Gastroesophageal sphincter (tissue), 4 donors: Measurements from ENCODE around the gene TRNP1. TPM values are rescaled to one million over a fixed set of nuclear protein-coding genes. Genes with fewer than 3 reads are reported as not detected.

Experiments used
- ATAC-seq: fragments of 150-250 bp; one replicate; pipeline ENCODE4 v1.9.1; 2016; ENCODE audit warnings: mild to moderate bottlenecking, moderate library complexity
- H3K27ac ChIP-seq, 4 donors: fragments of 200-600 bp; sonication (generic) in 3 of 4; 1 replicate in 3 of 4; 2 replicates in 1 of 4; pipeline ENCODE4 v1.5.1; 2016 to 2019
- H3K27me3 ChIP-seq: fragments of 200-600 bp; sonication (generic); one replicate; pipeline ENCODE4 v1.5.1; 2019
- H3K36me3 ChIP-seq, 2 donors: fragments of 200-600 bp; sonication (generic); one replicate each; pipeline ENCODE4 v1.5.1; 2019; ENCODE audit warnings: control low read depth in 1 of 2
- H3K4me1 ChIP-seq, 3 donors: fragments of 200-600 bp; sonication (generic); 1 replicate in 2 of 3; 2 replicates in 1 of 3; pipeline ENCODE4 v1.5.1; 2016 to 2019; ENCODE audit warnings: control low read depth in 2 of 3
- H3K4me3 ChIP-seq, 2 donors: fragments of 200-600 bp; sonication (generic); one replicate each; pipeline ENCODE4 v1.5.1; 2019; ENCODE audit warnings: mild to moderate bottlenecking in 1 of 2, moderate library complexity in 1 of 2
- H3K9me3 ChIP-seq, 3 donors: fragments of 200-600 bp; sonication (generic); one replicate each; pipeline ENCODE4 v1.5.1; 2017 to 2019; ENCODE audit warnings: control low read depth in 2 of 3
- EP300 ChIP-seq: sonication (generic); formaldehyde crosslinking; IDR thresholded peaks from one replicate; pipeline ENCODE4 v1.6.1; 2017; ENCODE audit warnings: antibody characterized with exemption, mild to moderate bottlenecking
- POLR2A ChIP-seq, 2 donors: fragments of 450-650 bp; IDR thresholded peaks; one replicate each; pipeline ENCODE4 v1.6.1; 2017; ENCODE audit warnings: antibody characterized with exemption in 2 of 2, mild to moderate bottlenecking in 2 of 2, moderate library complexity in 1 of 2
- POLR2AphosphoS5 ChIP-seq: sonication (generic); formaldehyde crosslinking; IDR thresholded peaks from one replicate; pipeline ENCODE4 v1.6.1; 2017; ENCODE audit warnings: antibody characterized with exemption
- WGBS, 2 donors: methylation state at CpG; one replicate each; pipeline ENCODE4 v1.1.5; 2018; ENCODE audit warnings: low coverage in 1 of 2; 5-methylcytosine and 5-hydroxymethylcytosine counted together
- total RNA-seq, 4 donors: library from RNA; depleted of rRNA; stranded (reverse); fragments of >200 nt; gene quantifications; one replicate each; pipeline ENCODE4 v1.1.0, GENCODE V29; 2016
- TF ChIP-seq, protein P1 (sequence below), 4 experiments: fragments of 200-600 bp in 2 of 4; fragments of 450-650 bp in 2 of 4; sonication (generic) in 1 of 4; IDR thresholded peaks; one replicate each; pipeline ENCODE4 v1.5.1; 2017 to 2019; ENCODE audit warnings: antibody characterized with exemption in 4 of 4, mild to moderate bottlenecking in 2 of 4, moderate library complexity in 2 of 4

TRNP1 gene
- total RNA-seq, 4 donors from 2014 or later = 15.9 to 48.4 (median 38.8) TPM

DNA sequence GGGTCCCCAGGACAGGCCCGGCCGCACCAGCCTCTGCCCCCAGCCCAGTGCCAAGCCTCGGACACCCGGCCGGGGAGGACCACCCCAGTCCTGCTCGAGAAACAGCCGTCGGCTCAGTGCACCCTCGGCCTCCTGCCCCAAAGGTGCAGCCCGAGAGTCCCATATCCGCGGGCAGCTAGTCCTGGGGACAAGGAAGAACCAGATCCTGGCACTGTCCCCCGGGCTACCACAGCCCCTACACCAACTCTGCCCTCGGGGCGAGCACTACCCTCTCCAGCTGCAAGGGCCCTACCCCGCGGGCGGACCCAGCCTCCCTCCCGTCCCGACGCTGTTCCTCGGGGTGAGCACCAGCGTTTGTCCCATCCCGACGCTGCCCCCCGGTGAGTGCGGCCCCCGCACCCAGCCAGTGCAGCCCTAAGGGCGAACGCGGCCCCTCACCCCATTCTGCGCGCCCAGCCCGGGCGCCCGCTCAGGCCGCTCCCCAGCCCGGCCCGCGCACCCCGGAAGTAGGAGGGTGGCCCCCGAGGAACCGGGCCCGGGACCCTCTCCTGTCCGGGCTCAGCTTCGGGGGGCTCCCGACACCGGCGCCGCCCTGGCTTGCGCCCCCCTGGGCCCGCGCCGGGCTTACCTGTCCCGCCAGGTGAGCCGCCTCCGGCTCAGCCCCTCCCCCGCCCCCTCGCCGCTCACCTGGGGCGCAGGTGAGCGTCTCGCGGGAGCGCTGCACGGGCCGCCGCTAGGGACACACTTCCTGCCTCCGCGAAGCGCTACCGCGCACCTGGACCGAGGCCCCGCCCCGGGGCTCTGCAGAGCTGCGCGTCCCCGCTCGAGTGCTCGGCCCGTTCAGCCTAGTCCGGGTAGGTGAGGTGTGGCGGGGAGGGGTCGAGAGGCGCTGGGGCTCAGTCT, 33.5 kb upstream of the TRNP1 start, which contains the start of gene KDF1:
Gene KDF1, minus strand, starts transcription at position 747 of the 903 bp plus-strand sequence. CDS start 8,088 bp downstream, outside the sequence.
- WGBS, 2 donors = 0% methylated on average over 2 of the region's 86 CpGs; no CpG with 5 or more reads in 1 of the 2 donors

DNA sequence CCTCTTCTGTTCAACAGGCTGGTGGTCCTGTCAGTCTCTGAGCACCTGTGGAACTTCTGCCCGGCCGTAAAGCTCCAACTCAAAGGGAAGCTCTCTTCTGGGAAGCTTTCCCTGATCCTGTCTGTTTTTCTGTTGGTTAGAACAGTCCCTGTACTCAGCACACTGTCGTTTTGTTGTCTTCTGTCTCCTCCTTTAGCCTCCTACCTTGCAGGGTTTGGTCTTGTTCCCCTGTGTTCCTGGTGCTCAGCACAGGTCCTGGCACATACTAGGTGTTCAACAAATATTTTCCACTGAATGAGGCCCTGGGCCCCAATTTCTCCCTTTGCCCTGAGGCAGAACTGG, 32.9 kb upstream of the TRNP1 start:
- 14 to 31% methylated on average over 1 to 3 of the region's 3 CpGs for WGBS, 2 donors
- H3K27ac ChIP-seq = no peak overlapping the region

More for the DNA sequence above, 33.5 kb upstream of the TRNP1 start, which contains the start of gene KDF1:
- no peak for ATAC-seq
- Histone ChIP-seq H3K4me1 (peaks cover 0 to 13% (median 10%) of the 10 kb centered on the region in 3 donors), H3K27me3 (peaks cover 92% of the 10 kb centered on the region), H3K9me3 (peaks cover 0 to 19% (median 0%) of the 10 kb centered on the region in 3 donors), H3K36me3 (no peaks in the 10 kb centered on the region), H3K27ac (no peak within 1 kb of the TSS), H3K4me3 (peak within 1 kb of the TSS in 1 of 2 donors; percentile 36)
- TF ChIP-seq, protein P1, sequence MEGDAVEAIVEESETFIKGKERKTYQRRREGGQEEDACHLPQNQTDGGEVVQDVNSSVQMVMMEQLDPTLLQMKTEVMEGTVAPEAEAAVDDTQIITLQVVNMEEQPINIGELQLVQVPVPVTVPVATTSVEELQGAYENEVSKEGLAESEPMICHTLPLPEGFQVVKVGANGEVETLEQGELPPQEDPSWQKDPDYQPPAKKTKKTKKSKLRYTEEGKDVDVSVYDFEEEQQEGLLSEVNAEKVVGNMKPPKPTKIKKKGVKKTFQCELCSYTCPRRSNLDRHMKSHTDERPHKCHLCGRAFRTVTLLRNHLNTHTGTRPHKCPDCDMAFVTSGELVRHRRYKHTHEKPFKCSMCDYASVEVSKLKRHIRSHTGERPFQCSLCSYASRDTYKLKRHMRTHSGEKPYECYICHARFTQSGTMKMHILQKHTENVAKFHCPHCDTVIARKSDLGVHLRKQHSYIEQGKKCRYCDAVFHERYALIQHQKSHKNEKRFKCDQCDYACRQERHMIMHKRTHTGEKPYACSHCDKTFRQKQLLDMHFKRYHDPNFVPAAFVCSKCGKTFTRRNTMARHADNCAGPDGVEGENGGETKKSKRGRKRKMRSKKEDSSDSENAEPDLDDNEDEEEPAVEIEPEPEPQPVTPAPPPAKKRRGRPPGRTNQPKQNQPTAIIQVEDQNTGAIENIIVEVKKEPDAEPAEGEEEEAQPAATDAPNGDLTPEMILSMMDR (IDR thresholded peaks at IDR 0.05) = no peak
- peak in 1 of 2 donors; percentile 13 for TF ChIP-seq POLR2A (IDR thresholded peaks at IDR 0.05)

DNA sequence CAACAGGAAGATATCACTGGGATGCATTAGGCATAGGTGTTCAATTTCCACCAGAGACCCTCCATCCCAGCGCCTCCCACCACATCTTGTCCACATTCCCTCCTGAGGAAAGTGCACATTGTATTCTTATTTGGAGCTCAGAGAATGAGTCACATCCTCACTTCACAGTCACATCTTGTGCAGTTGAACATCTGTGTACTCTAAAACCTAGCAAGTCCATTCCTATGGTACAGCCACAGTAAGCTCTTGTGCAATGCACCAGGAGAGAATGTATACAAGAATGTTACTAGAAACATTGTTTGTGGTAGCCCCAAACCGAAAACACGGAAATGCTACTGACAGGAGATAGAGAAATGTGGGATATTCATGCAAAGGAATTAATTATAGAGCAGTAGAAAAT, 31.7 kb upstream of the TRNP1 start:
- no peak for ATAC-seq
- TF ChIP-seq, protein P1 (IDR thresholded peaks at IDR 0.05) = no peak
- no peak for TF ChIP-seq POLR2AphosphoS5
- TF ChIP-seq EP300 = no peak
- TF ChIP-seq POLR2A (IDR thresholded peaks at IDR 0.05) = no peak
- Histone ChIP-seq H3K4me3 (no peak overlapping the region), H3K27ac (no peak overlapping the region), H3K27me3 (peaks cover 93% of the 10 kb centered on the region), H3K9me3 (peaks cover 0 to 4% (median 0%) of the 10 kb centered on the region in 3 donors), H3K4me1 (peaks cover 0 to 13% (median 10%) of the 10 kb centered on the region in 3 donors), H3K36me3 (no peaks in the 10 kb centered on the region)
- 57 to 63% methylated on average over 3 of the region's 3 CpGs for WGBS, 2 donors

More for the DNA sequence above, 32.9 kb upstream of the TRNP1 start:
- TF ChIP-seq EP300 (no peak), POLR2A (IDR thresholded peaks at IDR 0.05) (no peak), POLR2AphosphoS5 (no peak)
- TF ChIP-seq, protein P1 (IDR thresholded peaks at IDR 0.05) = no peak
- H3K4me3 ChIP-seq = no peak overlapping the region
- H3K4me1 ChIP-seq = peaks cover 0 to 13% (median 10%) of the 10 kb centered on the region in 3 donors
- H3K36me3 ChIP-seq = no peaks in the 10 kb centered on the region
- ATAC-seq = no peak
- H3K9me3 ChIP-seq = peaks cover 0 to 16% (median 0%) of the 10 kb centered on the region in 3 donors
- peaks cover 91% of the 10 kb centered on the region for H3K27me3 ChIP-seq

DNA sequence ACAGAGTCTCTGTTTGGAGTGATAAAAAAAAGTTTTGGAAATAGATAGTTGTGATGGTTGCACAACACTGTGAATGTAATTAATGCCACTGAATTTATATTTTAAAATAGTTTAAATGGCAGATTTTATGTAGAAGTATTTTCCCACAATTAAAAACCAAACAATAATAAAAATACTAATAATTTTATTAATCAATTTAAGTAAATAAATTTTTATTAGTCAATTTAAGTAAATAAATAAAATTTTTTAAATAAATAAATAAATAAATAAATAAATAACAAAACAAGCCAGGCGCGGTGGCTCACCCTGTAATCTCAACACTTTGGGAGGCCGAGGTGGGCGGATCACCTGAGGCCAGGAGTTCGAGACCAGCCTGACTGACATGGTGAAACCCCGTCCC, 28.3 kb upstream of the TRNP1 start:
- Histone ChIP-seq H3K4me1 (peaks cover 0 to 4% (median 2%) of the 10 kb centered on the region in 3 donors), H3K36me3 (no peaks in the 10 kb centered on the region), H3K27ac (no peak overlapping the region), H3K27me3 (peaks cover 85% of the 10 kb centered on the region), H3K9me3 (no peaks in the 10 kb centered on the region), H3K4me3 (no peak overlapping the region)
- 87% methylated on average over 5 to 6 of the region's 6 CpGs for WGBS, 2 donors
- ATAC-seq = no peak
- no peak for TF ChIP-seq EP300
- TF ChIP-seq POLR2AphosphoS5 = no peak
- TF ChIP-seq POLR2A (IDR thresholded peaks at IDR 0.05) = no peak
- TF ChIP-seq, protein P1 (IDR thresholded peaks at IDR 0.05) = no peak
